ENCODE data around the gene SNX2.
"Not testable (repeated sequence)": the region's sequence is repeated elsewhere in the genome, so short reads cannot be mapped to it uniquely, and the experiment has no call there.

SNX2 gene

GRCh38 chr5:122757285-122757684, 17.6 kb upstream of the SNX2 start:
- TF ChIP-seq CTCF (conservative IDR thresholded peaks at IDR 0.05) (no peak), ZFX (IDR thresholded peaks at IDR 0.05) (no peak)
- no peak overlapping the region for H3K27ac ChIP-seq

- no peak overlapping the region for H3K27ac ChIP-seq
- TF ChIP-seq ZFX (IDR thresholded peaks at IDR 0.05) (no peak), CTCF (conservative IDR thresholded peaks at IDR 0.05) (no peak)
Measured at GRCh38 chr5:122759241-122760070, 15.4 kb upstream of the SNX2 start.

GRCh38 chr5:122760236-122760635, 14.6 kb upstream of the SNX2 start:
- H3K27ac ChIP-seq: no peak overlapping the region
- TF ChIP-seq ZFX (IDR thresholded peaks at IDR 0.05) (no peak), CTCF (conservative IDR thresholded peaks at IDR 0.05) (no peak)

- H3K27ac ChIP-seq: no peak overlapping the region
- TF ChIP-seq CTCF (conservative IDR thresholded peaks at IDR 0.05): no peak
- no peak for TF ChIP-seq ZFX (IDR thresholded peaks at IDR 0.05)
Measured at GRCh38 chr5:122761115-122761514, 13.8 kb upstream of the SNX2 start.

GRCh38 chr5:122761896-122762295, 13.0 kb upstream of the SNX2 start:
- H3K27ac ChIP-seq: not testable (repeated sequence)

- TF ChIP-seq CTCF (conservative IDR thresholded peaks at IDR 0.05) (no peak), ZFX (IDR thresholded peaks at IDR 0.05) (no peak)
- H3K27ac ChIP-seq: no peak overlapping the region
Measured at GRCh38 chr5:122766130-122766529, 8.8 kb upstream of the SNX2 start.

GRCh38 chr5:122770477-122770876, 4.4 kb upstream of the SNX2 start:
- H3K27ac ChIP-seq: no peak overlapping the region
- TF ChIP-seq CTCF (conservative IDR thresholded peaks at IDR 0.05) (no peak), ZFX (IDR thresholded peaks at IDR 0.05) (no peak)

- TF ChIP-seq ZFX (IDR thresholded peaks at IDR 0.05) (no peak), CTCF (conservative IDR thresholded peaks at IDR 0.05) (no peak)
- no peak overlapping the region for H3K27ac ChIP-seq
Measured at GRCh38 chr5:122772446-122772845, 2.4 kb upstream of the SNX2 start.

Measured in C4-2B (cell line).